ENCODE results near the gene MAD2L2. TPM values are rescaled to one million over a fixed set of nuclear protein-coding genes. Genes with fewer than 3 reads are reported as not detected.

MAD2L2 gene
- total and polyA plus RNA-seq, 9 donors: 13.0 to 35.9 (median 27.8) TPM

DNA sequence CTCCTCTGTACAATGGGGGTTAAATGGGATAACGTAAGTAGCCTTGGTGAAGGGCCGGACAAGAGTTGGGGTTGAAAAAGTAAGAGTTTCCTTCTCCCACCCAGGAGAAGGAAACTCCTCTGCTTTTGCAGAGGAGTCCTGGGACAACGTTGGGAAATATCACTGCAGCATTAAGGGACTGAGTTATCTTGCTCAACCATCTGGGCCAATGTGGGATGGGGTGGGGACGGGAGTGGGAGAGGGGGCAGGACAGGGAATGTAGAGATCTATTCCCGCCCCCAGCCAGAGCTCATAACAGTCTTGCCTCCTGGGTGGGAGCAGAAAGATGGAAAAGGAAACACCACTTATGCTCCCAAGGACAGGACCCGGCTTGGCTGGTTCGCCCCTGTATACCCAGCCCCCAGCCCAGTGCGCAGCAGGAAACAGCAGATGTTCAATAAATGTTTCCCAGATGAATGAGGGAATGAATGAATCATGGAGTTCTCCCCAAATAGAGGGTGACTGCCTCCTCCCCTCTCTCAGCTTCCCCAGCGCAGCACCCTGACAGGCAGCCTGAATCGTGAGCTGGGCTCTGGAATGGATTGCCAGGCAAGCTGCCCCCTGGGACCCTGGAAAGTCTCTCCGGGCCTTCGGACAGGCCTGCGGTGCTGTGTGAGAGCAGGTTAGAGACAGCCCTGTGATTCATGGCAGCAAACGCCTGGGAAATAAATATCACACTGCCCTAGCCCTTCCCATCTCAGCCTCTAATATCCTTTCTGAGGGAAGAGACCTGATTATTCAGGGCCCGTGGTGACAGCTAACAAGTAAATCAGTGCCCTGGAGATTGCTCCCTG, 51.5 kb downstream of the MAD2L2 start:
- DNase-seq: no peak
- Histone ChIP-seq H3K4me3 (no peak overlapping the region), H3K27me3 (no peaks in the 10 kb centered on the region), H3K9me3 (no peaks in the 10 kb centered on the region), H3K27ac (no peak overlapping the region), H3K4me1 (ENCODE audit: insufficient read depth) (no peaks in the 10 kb centered on the region), H3K36me3 (no peaks in the 10 kb centered on the region)
- WGBS, 3 donors: 24 to 35% (median 25%) methylated on average over 15 of the region's 15 CpGs
- intact Hi-C loops (cut with DNase I): no loop called here
- TF ChIP-seq POLR2A (IDR thresholded peaks at IDR 0.05) (no peak), EP300 (IDR thresholded peaks at IDR 0.05) (no peak)
- TF ChIP-seq, protein P1, sequence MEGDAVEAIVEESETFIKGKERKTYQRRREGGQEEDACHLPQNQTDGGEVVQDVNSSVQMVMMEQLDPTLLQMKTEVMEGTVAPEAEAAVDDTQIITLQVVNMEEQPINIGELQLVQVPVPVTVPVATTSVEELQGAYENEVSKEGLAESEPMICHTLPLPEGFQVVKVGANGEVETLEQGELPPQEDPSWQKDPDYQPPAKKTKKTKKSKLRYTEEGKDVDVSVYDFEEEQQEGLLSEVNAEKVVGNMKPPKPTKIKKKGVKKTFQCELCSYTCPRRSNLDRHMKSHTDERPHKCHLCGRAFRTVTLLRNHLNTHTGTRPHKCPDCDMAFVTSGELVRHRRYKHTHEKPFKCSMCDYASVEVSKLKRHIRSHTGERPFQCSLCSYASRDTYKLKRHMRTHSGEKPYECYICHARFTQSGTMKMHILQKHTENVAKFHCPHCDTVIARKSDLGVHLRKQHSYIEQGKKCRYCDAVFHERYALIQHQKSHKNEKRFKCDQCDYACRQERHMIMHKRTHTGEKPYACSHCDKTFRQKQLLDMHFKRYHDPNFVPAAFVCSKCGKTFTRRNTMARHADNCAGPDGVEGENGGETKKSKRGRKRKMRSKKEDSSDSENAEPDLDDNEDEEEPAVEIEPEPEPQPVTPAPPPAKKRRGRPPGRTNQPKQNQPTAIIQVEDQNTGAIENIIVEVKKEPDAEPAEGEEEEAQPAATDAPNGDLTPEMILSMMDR (IDR thresholded peaks at IDR 0.05): no peak

DNA sequence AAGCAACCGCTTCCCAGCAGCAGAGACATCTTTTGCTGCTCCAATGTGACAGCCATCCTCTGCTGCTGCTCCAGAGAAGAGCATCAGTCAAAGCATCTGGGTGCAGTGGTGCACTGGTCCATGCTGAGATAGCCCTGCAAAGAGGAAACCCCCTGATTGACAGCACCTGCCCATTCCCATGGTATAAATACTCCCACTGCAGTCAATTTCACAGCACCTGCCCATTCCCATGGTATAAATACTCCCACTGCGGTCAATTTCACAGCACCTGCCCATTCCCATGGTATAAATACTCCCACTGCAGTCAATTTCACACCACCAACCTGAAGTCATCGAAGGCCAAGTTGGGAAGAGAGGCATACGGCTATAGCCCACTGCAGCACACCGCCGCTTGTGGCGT, 52.2 kb downstream of the MAD2L2 start:
- TF ChIP-seq, protein P1 (IDR thresholded peaks at IDR 0.05): no peak
- Histone ChIP-seq H3K9me3 (no peaks in the 10 kb centered on the region), H3K4me1 (ENCODE audit: insufficient read depth) (no peaks in the 10 kb centered on the region), H3K36me3 (no peaks in the 10 kb centered on the region), H3K27ac (no peak overlapping the region), H3K4me3 (no peak overlapping the region), H3K27me3 (no peaks in the 10 kb centered on the region)
- WGBS, 3 donors: 91 to 93% (median 92%) methylated on average over 7 of the region's 7 CpGs
- DNase-seq: no peak
- intact Hi-C loops (cut with DNase I): no loop called here

DNA sequence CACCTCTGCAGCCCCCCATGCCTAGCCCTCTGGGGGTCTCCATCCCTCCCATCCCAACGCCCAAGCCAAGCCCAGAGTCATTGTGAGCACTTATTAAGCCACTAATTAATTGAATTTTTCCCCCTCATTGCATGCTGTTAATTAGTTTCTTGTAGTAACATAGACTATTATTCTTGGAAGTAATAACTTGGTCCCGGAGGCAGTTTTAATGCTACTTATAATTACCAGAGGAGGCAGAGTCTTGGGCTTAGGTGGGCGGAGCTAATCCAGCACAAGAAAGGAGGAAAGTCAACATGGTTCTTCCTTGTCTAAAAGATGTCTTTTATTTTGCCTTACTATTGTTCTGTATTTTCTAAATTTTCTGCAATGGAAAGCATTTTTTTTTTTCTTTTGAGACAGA, 54.4 kb downstream of the MAD2L2 start:
- no peaks in the 10 kb centered on the region for H3K9me3 ChIP-seq
- no peak for DNase-seq
- no peaks in the 10 kb centered on the region for H3K27me3 ChIP-seq
- TF ChIP-seq, protein P1 (IDR thresholded peaks at IDR 0.05): no peak
- TF ChIP-seq EP300 (IDR thresholded peaks at IDR 0.05) (no peak), POLR2A (IDR thresholded peaks at IDR 0.05) (no peak)
- no peak overlapping the region for H3K27ac ChIP-seq
- 51 to 61% (median 57%) methylated on average over 3 of the region's 3 CpGs for WGBS, 3 donors
- H3K4me1 ChIP-seq (ENCODE audit: insufficient read depth): no peaks in the 10 kb centered on the region
- intact Hi-C loops (cut with DNase I): no loop called here
- H3K4me3 ChIP-seq: no peak overlapping the region
- no peaks in the 10 kb centered on the region for H3K36me3 ChIP-seq

Other genes starting within 250 kb of the MAD2L2 start
- gene DISP3, start 202.0 kb downstream of the MAD2L2 start, total RNA-seq: under 1 TPM in 3 of 7 donors, not detected in 4; 0.18 to 0.36 (median 0.28) TPM
- under 1 TPM in 1 of 2 donors, not detected in 1; 0.08 TPM for gene DISP3, start 202.0 kb downstream of the MAD2L2 start, polyA plus RNA-seq
- gene FBXO2, start 26.7 kb downstream of the MAD2L2 start, total RNA-seq: 10 to 100 TPM in 1 of 7 donors, 1 to 10 TPM in 6; 1.3 to 17.6 (median 3.1) TPM
- gene FBXO2, start 26.7 kb downstream of the MAD2L2 start, polyA plus RNA-seq: 1 to 10 TPM in 1 of 2 donors, under 1 TPM in 1; 0.50 to 1.5 TPM
- gene FBXO44, start 26.3 kb downstream of the MAD2L2 start, total RNA-seq: 10 to 100 TPM; 15.0 to 20.8 (median 17.5) TPM
- 10 to 100 TPM in 1 of 2 donors, 1 to 10 TPM in 1; 4.2 to 20.8 TPM for gene FBXO44, start 26.3 kb downstream of the MAD2L2 start, polyA plus RNA-seq
- gene FBXO6, start 16.9 kb downstream of the MAD2L2 start, total RNA-seq: 10 to 100 TPM in 1 of 7 donors, 1 to 10 TPM in 6; 5.2 to 11.8 (median 6.3) TPM
- 1 to 10 TPM; 3.0 to 7.3 TPM for gene FBXO6, start 16.9 kb downstream of the MAD2L2 start, polyA plus RNA-seq
- gene DRAXIN, start 10.6 kb upstream of the MAD2L2 start, total RNA-seq: under 1 TPM in 5 of 7 donors, not detected in 2; under 0.01 to 0.33 (median 0.05) TPM
- under 1 TPM; 0.01 to 0.12 TPM for gene DRAXIN, start 10.6 kb upstream of the MAD2L2 start, polyA plus RNA-seq
- 10 to 100 TPM; 24.5 to 53.2 (median 31.1) TPM for gene AGTRAP, start 55.0 kb upstream of the MAD2L2 start, total RNA-seq
- gene AGTRAP, start 55.0 kb upstream of the MAD2L2 start, polyA plus RNA-seq: 10 to 100 TPM in 1 of 2 donors, 1 to 10 TPM in 1; 5.9 to 38.2 TPM
- gene C1orf167, start 81.0 kb upstream of the MAD2L2 start, total RNA-seq: 1 to 10 TPM in 3 of 7 donors, under 1 TPM in 3, not detected in 1; 0.48 to 1.8 (median 1.1) TPM
- gene C1orf167, start 81.0 kb upstream of the MAD2L2 start, polyA plus RNA-seq: 1 to 10 TPM in 1 of 2 donors, not detected in 1; 4.4 TPM
- gene MTHFR, start 124.8 kb upstream of the MAD2L2 start, total RNA-seq: 100 to 1,000 TPM in 1 of 7 donors, 10 to 100 TPM in 6; 41.2 to 161 (median 56.7) TPM
- gene MTHFR, start 124.8 kb upstream of the MAD2L2 start, polyA plus RNA-seq: 10 to 100 TPM; 13.1 to 25.0 TPM
- gene CLCN6, start 125.0 kb upstream of the MAD2L2 start, total RNA-seq: 10 to 100 TPM; 11.7 to 39.7 (median 32.1) TPM
- 10 to 100 TPM; 14.6 to 16.7 TPM for gene CLCN6, start 125.0 kb upstream of the MAD2L2 start, polyA plus RNA-seq
- 1 to 10 TPM in 2 of 7 donors, under 1 TPM in 2, not detected in 3; 0.83 to 2.5 (median 1.2) TPM for gene NPPA, start 166.6 kb upstream of the MAD2L2 start, total RNA-seq
- gene NPPA, start 166.6 kb upstream of the MAD2L2 start, polyA plus RNA-seq: under 1 TPM in 1 of 2 donors, not detected in 1; 0.86 TPM
- not detected for gene NPPB, start 177.8 kb upstream of the MAD2L2 start, total RNA-seq
- under 1 TPM in 1 of 2 donors, not detected in 1; 0.22 TPM for gene NPPB, start 177.8 kb upstream of the MAD2L2 start, polyA plus RNA-seq
- gene KIAA2013, start 245.3 kb upstream of the MAD2L2 start, total RNA-seq: 10 to 100 TPM; 24.5 to 47.7 (median 26.8) TPM
- 10 to 100 TPM; 17.3 to 29.7 TPM for gene KIAA2013, start 245.3 kb upstream of the MAD2L2 start, polyA plus RNA-seq

Measured in ovary (tissue), 9 donors.